NCI-H345 (cell line): Measurements from ENCODE around the gene SHISA8.
"Not testable (repeated sequence)": the region's sequence is repeated elsewhere in the genome, so short reads cannot be mapped to it uniquely, and the experiment has no call there.

Experiments used
- DNase-seq: peaks from one replicate; lab custom pipeline; 2025; lab: John Stamatoyannopoulos, UW

SHISA8 gene

DNA sequence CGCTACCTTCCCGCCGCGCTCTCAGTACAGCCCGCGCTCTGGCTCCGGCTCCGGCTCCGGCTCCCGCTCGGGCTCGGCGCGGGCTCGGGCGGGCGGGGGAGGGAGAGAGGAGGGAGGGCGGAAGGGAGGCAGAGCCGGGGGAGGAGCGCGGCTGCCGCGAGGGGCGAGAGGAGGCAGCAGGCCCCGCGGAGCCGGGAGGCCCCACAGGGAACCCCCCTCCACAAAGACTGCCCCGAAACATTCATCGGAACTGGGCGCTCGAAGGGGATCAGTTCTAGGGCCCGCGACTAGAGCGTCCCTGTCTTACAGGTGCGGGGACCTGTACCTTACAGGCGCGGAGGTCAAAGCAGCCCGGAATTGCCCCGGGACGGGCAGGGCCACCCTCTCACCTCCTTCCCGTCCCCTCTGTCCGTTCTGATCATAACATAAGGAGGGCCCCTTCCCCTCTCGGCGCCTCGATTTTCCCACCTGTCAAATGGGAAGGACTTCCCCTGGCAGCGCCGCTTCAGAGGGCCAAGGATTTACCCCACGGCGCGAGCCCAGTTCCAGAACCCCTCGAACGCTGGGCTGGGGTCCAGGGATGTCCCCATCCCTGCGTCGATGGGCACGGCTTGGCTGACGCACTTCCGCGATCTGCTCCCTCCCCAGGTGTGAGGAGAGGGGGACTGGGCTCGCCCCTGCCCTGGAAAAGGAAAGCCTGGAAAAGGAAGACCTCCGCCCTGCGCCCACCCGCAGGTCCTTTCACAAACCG is at the start of gene SHISA8:
Gene SHISA8 (minus strand): TSS at position 40 of the 751 bp plus-strand sequence. CDS start 407 bp downstream, outside the sequence.
- no peak for DNase-seq

DNA sequence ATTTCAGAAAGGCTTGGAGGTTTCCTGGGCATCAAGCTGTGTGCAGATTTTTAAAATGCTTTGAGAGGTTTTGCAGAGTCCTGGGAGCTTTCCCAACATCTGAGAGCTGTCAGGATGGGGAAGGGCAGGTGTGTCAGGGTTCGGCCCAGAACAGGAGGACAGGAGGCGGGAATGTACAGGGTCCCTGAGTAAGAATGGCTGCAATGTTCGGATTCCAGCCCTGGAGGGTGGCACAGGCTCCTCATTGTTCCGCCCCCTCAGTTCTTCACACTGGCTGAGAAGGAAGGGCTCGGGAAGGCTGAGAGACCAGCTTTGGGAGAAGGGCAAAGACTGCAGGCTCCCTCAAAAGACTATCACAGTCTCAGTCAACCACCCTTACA is 49.2 kb upstream of the SHISA8 start:
- DNase-seq: no peak

DNA sequence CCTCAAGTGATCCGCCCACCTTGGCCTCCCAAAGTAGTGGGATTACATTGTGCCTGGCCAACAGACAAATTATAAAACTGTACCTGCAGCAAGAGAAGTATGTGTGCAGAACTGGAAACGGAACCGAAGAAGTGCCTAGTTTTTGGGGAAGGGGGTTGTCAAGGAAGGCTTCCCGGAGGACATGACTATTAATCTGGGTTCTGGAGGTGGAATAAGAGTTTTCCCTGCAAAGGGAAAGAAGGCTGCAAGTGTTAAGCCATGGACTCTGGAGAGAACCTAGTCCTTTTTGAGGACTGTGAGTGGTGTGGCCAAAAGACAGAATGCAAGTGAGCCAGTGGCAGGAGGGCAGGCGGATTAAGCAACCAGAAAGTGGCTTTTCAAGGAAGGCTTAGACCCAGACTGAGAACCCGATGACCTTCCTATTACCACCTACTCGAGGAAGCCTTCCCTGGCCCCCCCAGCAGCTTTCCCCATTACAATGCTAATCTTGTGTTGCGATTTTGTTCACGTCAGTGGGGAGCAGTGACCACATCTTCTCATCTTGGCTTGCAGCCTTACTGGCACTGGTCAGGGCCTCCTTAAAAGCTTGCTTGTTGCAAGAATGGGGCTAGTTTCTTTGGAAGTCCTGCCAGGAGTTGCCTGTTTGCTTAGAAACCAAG is 48.7 kb upstream of the SHISA8 start:
- DNase-seq: no peak

DNA sequence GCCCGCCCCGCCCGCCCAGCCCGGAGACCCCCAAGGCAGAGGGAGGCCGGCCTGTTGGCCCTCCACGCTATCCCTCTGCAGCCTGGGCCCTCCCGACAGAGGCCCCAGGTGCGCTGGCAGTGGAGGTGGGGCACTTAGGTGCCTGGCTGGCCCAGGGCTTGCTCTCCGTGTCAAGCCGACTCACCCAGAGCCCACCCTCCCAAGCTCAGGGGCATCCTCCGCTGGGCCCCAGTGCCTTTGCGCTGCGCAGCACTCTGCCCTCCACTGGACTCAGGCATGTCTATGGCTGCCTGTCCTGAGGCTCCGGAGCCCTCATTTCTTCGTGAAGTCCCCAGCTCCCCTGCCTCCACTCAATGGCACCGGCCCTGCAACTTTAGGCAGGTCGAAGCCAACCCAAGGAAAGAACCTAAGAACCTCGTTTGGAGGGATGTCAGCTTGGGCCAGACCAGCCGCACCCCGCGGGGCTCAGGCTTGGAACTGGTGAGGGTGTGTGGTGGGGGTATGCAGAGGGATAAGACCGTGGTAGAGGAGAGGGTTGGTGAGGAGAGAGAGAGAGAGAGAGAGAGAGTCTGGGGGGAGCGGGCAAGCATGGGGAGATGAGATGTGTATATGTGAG is 43.2 kb upstream of the SHISA8 start:
- no peak for DNase-seq

DNA sequence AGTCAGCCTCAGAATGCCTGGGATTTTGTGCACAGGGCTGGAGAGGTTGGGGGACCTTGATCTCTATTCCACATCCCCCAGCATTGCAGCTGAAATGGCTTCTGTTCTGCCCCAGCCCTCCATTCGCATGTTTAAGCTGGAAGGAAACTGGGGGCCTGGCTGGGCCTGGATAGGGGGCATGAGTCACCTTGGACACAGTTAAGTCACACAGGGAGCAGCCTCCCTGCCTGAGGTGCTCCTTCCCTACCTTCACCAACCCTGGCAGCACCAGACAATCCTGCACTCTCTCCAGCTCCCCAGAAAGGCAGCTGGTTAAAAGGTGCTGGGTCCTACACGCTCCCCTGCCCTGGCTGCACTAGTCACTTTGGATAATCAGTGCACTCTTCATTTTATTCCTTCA is 37.8 kb upstream of the SHISA8 start:
- DNase-seq: no peak

DNA sequence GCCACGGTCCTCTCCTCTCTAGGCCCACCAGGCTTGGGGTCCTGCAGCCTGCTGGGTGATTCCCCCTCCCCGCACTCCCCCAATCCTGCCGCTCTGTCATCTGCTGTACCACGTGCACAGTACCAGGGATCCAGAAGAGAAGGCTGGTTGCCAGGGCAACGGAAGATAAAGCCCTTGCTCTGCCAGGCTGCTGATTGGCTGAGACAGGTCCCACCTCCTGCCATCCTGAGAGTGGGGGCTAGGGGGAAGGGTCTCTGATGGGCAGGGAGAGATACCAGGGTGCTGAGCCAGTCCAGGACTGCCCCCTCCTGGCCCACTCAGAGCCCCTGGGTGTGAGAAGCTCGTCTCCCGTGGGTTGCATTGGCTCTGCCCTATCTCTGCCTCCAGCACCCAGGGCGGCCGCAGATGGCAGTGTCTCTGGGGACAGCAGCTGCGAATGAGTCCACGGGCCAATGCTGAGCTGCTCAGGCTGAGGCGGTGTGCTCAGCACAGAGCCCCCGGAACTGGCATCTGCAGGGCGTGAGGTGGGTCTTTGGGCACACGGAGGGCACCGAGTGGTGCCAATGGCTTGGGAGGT is 37.1 kb upstream of the SHISA8 start, which contains the start of gene SMIM45:
Gene SMIM45 (plus strand): TSS at position 253 of the 577 bp plus-strand sequence.
- DNase-seq: no peak

DNA sequence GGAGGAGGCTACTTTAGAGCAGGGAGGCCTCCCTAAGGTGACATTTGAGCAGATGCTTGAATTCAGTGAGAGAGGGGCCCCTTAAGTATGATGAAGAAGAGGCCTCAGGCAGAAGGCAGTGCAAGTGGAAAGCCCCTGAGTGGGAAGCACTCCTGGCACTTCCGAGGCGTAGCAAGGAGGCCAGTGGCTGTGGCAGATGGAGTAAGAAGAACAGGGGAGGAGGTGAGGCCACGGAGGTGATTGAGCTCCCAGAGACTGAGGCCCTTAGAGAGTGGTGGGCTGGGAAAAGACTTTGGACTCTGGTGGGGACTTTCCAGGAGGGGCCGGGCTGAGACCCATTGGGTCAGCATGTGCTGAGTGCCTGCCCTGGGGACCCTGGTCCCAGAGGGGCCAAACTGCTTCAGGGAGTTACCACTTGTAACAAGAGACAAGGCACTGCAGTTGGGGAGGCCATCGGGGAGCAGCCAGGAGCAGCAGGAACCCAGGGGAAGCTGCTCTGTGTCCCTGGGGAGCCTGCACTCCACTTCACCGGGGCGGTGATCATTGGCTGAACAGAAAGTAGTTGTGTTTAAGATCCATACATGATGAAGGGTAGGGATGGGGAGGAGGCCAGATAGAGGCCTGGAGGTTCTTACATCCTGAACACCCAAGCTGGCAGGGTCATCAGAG is 34.6 kb upstream of the SHISA8 start:
- DNase-seq: peak; percentile 8

DNA sequence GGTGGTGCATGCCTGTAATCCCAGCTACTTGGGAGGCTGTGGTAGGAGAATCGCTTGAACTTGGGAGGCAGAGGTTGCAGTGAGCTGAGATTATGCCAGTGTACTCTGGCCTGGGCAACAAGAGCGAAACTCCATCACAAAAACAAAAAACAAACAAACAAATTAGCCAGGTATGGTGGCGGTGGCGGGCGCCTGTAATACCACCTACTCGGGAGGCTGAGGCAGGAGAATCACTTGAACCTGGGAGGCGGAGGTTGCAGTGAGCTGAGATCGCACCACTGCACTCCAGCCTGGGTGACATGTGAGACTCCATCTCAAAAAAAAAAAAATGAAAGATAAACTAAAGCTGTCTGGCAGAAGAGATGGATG is 34.0 kb upstream of the SHISA8 start:
- DNase-seq: not testable (repeated sequence)

DNA sequence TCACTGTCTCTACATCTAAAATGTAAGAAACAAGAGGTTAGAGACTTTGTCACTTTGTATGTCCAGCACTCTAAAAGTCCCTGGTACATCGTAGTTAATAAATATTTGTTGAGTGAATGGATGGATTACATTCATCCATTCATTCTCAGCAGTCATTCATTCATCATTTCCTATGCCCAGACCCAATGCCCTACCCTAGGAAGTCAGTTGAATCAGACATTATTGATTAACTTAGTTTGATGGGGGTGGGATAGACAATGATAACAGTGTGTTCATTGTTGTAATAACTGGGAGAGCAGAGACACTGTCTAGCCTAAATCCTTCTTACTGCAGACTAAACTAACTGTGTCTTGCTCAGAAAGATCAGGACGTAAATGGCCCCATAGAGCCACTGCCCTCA is 33.3 kb upstream of the SHISA8 start:
- DNase-seq: no peak

DNA sequence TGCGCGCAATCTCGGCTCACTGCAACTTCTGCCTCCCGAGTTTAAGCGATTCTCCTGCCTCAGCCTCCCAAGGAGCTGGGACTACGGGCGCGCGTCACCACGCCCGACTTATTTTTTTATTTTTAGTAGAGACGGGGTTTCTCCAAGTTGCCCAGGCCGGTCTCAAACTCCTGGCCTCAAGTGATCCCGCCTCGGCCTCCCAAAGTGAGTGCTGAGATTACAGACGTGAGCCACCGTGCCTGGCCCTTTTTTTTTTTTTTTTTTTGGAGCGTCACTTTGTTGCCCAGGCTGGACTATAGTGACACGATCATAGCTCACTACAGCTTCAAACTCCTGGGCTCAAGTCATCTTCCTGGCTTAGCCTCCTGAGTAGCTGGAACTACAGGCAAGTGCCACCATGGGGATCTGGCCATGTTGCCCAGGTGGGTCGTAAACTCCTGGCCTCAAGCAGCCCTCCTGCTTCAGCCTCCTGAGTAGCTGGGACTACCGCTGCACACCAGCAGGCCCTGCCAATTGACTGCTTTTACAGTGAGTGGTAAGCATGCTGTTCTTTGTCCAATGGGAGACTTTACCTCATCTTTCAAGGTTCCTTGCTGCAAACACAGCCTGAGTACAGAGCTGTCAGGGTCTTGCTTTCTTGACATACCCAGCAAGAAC is 32.7 kb upstream of the SHISA8 start:
- no peak for DNase-seq

DNA sequence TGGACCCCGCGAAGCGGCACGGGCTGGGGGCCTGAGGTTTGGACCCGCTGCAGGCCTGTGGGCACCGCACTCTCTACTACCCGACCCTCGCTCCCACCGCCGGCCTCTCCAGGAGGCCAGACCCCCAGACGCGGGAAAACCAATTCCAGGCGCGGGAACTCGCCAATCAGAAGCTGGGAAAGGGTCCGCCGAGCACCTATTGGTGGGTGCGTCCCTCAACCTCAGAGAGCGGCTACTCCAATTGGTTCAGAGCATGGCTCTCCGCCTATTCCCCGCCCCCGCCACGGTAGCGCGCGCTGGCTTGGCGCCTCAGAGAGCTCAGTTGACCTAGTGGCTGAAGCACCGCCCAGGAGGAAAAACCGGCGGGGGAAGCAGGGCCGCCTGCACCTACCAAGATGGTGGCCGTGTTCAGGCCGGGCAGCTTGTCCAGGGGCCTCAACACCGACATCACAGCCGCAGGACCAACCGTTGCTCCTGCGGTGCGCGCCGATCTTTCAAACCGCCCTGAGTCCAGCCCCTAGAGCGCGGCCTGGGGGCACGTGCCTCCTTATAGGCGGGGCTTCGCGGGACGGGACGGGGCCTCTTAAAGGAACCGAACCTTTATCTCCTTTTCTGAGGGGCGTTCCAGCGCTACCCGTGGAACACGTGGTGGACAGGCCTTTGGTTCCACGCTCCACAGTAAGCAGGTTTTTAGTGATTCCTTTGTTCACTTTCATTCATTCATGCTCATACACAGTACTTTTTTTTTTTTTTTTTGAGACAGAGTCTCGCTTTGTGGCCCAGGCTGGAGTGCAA is 32.0 kb upstream of the SHISA8 start, which contains the start of gene CENPM:
Gene CENPM (minus strand): TSS at position 524 of the 795 bp plus-strand sequence. CDS start 76 bp downstream, at position 448.
- DNase-seq: peak; percentile 94

DNA sequence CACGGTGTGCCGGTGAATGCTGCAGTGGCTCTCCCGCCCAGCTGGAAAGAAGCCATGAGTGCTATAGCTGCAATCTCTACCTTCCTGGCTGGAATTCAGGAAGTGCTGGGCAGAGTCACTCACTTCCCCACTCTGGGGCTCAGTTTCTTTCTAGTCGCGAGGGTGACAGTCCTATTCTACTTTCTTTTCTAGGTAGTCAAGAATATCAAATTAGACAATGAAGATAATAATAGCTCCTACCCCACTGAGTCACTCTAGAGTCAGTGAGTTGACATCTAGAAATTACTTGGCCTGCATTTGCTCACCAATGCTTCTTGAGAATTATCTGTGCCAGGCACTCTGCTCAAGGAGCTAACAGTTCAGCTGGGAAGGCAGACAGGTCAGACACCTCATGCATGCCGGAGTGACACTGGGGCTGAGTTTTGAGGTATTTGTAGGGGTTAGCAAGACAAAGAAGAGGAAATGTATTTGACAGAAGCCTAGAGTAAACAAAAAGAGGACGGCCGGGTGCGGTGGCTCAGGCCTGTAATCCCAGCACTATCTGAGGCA is 28.9 kb upstream of the SHISA8 start:
- no peak for DNase-seq

DNA sequence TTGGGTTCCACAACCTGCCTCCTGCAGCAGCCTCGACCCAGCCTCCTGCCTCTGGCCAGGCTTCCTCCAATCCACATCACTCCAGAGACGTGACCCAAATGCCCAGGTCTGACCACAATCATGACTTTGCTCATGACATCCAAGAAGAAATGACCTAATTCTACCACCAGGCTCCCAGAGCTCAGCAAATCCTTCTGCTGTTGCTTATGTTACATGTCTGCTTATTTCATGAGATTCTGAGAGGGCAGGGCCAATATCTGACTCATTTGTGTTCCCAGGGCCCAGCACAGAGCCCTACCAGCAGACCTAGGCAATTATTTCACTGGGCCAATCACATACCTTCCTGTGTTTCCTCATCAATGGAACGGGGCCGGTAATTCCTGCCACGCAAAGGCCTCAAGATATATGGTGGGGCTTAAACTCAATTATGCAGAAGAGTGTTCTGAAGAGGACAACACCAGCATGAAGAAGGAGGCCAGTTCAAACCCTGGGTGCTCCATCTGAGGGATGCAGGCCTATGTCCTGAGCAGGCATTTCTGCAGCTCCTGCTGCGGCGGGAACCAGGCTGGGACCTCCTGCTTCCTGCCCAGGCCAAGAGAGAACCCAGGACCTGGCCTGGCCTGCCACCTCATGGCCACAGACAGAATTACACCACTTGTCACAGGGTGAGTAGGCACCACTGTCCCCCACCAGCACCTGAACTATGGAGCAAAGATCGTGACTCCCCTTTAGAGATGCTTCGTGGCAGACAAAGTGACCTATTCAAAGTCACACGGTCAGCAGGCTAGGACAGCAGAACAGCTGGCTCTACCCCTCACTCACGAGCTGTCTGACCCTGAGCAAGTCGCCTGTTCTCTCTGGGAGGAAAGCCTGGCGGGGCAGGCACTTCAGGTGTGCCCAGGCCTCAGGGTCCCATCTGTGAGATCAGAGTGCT is 26.2 kb upstream of the SHISA8 start:
- peak; percentile 44 for DNase-seq

DNA sequence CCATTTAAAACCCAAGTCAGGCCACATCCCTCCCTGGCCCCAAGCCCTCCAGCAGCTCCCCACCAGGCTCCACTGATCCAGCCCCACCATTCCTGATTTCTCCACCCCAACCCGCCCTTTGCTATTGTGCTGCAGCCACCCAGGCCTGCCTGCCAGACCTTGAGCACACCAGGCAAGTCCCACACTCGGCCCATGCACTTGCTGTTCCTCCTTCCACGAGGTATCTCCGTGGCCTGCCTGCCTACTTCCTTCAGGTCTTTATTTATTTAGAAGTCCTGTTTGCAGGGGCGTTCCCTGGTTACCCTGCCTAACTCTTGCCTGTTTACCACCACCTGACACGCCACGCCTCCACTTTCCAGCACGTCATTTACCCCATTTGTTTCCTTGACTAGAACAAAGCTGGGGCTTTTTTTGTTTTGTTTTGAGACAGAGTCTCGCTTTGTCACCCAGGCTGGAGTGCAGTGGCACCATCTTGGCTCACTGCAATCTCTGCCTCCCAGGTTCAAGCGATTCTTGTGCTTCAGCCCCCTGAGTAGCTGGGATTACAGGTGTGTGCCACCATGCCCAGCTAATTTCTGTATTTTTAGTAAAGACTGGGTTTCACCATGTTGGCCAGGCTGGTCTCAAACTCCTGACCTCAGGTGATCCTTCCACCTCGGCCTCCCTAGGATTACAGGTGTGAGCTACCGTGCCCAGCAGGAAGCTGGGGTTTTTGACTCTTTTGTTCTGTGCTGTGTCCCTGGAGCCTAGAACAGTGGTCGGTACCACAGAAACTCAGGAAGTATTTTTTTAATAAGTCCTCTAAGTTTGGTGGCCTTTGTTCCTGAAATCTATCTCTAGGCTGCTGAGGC is 25.3 kb upstream of the SHISA8 start:
- DNase-seq: peak; percentile 20

DNA sequence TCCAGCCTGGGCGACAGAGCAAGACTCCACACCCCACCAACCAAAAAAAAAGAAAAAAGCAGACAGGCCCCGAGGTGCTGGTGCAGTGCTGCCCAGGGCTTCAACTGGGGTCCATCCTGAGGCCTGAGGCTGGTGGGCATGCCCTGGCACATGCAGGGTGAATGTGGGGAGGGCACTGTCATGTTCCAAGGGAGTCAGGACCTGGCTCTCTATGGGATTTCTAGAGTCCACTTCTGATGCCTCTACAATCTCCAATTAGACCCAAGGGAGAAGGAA is 22.0 kb upstream of the SHISA8 start:
- DNase-seq: no peak

DNA sequence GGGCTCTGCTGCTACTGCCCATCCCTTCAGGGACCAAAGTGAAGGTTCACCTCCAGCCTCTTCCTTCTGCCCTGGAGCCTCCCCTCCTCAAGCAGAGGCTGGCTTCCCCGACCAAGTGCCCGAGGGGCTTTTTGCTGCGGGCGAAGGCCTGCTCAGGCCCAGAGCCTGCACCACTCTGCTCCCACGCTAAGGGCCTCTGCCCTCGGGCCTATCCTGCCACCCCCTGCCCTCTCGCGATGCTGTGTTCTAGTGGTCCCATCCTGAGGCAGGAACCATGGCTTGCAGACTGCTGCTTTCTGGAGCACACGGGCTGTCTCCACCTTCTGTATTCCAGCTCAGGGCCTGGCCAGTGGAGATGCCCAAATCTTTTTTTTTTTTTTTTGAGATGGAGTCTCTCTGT is 20.6 kb upstream of the SHISA8 start:
- no peak for DNase-seq

DNA sequence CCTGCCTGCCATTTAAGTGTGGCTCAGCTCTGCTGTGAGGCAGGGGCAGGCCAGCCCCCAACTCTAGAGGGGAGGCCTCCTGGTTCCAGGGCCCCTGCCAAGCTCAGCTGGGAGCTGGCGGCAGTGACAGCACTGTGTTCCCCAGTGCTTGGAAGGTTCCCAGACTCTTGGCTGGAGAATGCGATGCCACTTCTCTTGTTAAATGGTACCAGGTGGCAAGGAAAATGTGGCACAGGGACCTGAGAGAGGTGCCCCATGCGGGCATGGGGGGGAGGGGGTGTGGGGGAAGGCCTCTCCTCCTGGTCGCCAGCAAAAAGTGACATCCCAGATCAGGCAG is 20.1 kb upstream of the SHISA8 start:
- DNase-seq: no peak

DNA sequence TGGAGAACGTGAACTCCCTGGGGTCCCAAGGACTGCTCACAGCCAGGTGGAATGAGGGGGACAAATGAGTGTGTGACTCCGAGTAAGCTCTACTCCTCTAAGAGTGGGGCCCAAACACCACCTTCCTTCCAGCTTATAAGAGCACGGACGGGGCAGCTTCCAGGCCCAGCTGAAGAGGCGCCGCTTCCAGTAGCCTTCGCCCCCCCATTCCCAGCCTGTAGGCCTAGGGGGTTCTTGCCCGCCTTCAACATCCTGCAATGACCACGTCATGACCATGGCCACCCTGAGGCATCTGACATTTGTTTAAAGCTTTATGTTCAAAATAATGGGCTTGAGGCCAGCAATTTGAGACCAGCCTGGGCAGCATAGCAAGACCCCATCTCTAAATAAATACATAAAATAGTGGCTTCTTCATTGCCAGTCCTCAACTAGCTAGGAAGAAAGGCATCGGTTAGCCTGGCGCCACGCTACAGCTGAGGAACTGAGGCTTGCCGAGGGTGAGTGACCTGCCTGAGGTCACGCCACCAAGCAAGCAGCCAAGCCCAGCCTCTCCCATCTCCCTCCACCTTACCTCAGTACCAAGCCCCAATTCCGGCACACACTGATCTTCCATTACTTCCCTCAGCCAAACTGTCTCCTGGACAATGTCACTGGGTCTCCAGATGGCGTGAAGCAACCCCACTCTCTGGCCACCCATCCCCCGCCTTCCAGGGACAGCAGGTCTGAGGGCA is 19.6 kb upstream of the SHISA8 start:
- DNase-seq: no peak
